ENCODE data around the gene EFEMP1.
"Not testable (repeated sequence)": the region's sequence is repeated elsewhere in the genome, so short reads cannot be mapped to it uniquely, and the experiment has no call there.

EFEMP1 gene

DNA sequence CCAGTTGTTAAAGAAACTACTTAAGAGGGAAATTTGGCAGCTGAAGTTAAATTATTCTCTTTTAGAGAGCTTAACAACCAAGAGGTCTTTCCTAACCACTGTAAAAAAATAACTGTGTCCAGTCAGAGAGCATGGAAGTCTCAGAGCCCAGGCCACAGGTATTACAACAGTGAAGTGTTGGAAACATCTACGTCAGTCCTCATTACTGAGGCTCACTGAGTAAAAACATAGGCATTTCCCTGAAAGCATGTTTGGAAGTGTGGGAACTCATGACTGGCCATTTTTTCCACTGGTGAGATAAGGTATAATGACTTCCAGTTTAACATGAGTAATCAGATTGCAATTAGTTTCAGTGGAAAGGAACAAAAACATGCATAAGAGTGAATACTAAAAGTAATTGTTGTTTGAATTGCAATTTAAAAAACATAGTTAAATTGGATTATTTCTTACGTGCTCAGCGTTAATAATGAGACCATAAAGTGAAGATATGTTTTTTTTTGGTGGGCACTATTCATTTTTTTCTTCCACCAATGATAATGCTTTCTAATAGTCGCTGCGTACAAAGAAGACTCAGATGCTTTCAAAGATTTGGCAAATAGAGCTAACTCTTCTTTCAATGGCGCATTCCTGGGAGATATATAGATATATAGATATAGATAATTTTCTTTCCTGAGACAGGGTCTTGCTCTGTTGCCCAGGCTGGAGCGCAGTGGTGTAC is 60.8 kb downstream of the EFEMP1 start:
- no peak for FAIRE-seq

DNA sequence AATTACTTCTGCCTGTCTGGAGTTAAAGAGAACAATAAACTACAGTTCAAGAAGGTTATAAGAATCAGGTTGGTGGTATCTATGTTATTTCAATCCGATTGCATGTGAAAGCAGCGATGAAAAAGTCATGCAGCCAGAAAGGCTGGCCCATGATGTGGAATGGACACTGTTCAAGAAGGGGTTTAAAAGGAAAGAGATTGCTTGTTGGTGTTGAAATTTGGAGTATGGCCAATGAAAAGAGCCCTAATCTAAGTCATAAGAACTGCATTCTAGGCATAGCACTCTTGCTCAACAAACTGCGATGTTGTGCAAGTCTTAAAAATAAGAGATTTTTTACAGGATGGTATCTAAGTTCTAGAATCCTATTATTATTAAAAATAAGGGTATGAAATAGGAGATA is 61.3 kb downstream of the EFEMP1 start:
- no peak for FAIRE-seq

- FAIRE-seq: no peak
These were observed 61.8 kb downstream of the EFEMP1 start for GRCh38 chr2:55861733-55862132.

GRCh38 chr2:55860832-55861231 is 62.8 kb downstream of the EFEMP1 start:
- no peak for FAIRE-seq

DNA sequence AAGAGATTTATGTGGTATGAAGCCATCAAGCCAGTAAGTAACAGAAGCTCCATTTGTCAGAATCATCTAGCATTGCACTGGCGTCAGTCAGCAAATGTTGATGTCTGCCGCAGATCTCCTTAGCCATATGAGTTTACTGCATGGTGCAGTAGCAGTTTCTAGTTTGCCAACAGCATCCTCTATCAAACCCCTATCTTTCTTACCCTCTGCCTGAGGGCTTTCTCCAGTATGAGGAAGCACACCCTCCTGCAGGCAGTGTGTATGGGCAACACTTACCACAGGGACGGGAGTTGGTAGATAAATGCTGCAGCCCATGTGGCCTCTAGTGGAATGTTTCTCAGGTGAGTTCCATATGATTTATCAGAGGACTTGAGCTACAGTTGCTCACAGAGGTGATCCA is 63.7 kb downstream of the EFEMP1 start:
- no peak for FAIRE-seq

GRCh38 chr2:55857766-55858165 is 65.8 kb downstream of the EFEMP1 start:
- FAIRE-seq: no peak

DNA sequence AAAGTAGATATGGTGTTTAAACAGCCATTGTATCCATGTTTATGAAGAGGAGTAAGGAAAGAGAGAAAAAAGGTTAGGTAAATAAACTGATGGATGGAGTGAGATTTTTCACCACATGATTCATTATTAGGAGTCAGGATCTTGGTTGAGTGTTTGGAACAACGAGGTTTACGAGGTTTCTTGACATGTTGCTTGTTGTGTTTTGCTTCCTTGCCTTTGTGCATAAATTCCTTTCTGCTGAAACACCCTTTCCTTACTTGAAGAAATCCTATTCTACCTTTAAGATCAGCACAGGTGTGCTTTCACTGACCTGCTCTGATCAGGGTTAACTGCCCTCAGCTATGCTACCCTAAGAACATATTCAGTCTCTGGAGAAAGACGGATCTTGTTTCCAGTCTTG is 66.6 kb downstream of the EFEMP1 start:
- no peak for FAIRE-seq

DNA sequence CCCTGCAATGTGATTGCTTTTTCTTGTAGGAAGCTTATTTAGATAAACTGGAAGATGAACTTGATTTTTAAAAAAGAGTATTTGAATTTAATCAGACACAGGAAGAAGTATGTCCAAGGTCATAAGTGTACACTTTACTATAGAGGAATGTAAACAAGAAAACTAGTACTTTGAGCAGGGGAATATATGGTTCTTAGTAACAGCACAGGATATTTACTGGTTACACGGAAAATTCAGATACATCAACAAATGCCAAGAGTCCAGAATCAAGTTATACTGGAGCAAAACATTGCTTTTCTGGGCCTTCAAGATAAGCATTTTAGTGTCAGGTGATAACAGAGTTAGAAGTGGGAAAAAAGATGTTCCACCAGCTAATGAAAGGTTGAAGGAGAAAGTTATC is 75.5 kb downstream of the EFEMP1 start:
- no peak for FAIRE-seq

DNA sequence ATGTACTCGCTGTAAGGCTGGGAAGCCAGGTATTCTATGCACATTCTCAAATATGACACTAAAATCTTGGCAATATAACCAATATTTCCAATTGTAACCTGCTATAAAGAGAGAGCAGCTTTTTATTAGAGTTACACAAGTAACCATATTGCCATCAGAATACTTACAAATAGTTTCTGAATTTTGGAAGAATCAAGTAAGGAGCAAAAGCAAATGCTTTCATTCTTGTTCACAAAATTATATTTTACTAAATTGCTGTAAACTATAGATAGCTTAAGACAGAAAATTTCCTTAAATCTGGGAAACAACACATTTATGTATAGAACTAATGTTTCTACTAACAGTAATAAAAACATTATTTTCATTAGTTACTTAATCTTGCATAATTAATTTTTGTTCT is 77.2 kb downstream of the EFEMP1 start:
- no peak for FAIRE-seq

GRCh38 chr2:55844986-55845385 is 78.6 kb downstream of the EFEMP1 start:
- FAIRE-seq: no peak

- FAIRE-seq: no peak
These were observed 79.6 kb downstream of the EFEMP1 start for GRCh38 chr2:55843994-55844345.

DNA sequence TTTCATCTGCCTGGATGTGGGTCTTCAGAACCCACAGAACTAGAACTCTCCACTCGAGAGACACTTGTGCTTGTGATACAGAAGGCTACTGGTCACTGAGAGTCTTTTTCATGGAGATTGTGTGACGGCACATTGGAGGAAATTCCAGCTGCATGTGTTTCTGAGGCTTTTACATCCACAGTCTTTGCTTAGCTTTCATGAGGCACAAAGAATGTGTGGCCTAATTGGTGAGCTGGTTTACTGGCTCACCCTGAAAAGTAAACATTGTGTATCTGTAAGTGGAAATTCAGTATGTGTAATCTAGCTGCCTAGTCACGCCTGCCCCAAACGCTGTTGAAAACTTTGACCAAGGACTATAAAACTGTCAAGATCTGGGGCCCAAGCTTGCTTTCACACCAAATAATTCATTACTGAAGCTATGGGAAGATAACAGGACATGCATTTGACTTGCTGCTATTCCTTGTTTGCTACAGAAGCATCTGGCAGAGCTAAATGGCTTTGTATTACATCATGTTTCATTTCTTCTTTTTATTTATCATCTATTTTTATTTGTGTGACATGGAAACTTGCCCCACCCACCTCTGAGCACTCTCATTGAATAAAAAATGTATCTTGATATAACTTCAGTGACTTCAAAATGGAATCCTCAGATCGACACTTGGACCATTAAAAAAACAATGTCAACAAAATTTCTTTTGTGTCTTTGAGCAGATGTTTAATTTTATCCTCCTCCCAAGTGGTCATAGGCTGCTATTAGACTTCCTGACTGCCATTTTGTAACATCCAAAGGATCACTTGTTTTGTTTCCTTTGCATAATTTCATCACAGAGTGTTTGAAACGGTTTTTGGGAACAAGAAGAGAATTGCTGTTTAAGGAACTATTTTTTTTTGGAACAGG is 80.2 kb downstream of the EFEMP1 start:
- no peak for FAIRE-seq

DNA sequence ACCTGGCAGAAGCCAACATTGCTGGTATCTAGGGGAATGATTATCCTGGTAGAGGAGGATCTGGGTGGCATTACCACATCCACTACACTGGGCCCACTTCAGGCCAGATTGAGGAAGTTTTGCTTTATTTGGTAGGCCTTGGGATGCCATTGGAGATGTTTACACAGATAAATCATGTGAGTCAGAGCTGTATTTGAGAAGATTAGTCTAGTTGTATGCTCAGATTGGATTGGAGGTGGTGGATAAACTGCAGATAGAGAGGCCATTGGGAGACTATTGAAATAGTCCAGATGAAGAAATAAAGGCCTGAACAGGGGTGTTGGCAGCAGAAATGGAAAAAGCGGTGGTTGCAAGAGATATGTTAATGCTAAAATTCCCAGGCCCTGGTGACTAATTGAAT is 81.5 kb downstream of the EFEMP1 start:
- FAIRE-seq: no peak

DNA sequence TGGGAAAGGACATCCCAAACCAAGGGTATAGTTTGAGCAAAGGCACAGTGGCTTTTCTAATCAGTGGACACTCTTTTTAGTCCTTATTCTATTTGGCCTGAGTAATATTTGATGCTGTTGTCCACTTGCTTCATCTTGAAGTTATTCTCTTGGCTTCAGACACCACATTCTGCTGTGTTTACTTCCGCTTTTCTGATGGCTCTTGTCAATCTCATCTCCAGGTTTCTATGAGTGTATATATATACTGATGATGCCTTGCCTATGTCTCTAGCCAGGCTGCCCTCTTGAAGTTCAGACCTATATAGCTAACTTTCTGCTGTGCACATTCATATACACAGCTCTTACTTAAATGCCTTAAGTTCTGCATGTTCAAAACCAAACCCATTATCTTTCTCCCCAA is 83.1 kb downstream of the EFEMP1 start:
- FAIRE-seq: no peak

- no peak for FAIRE-seq
These were observed 84.3 kb downstream of the EFEMP1 start for GRCh38 chr2:55839182-55839819.

GRCh38 chr2:55838653-55839052 is 84.9 kb downstream of the EFEMP1 start:
- no peak for FAIRE-seq

DNA sequence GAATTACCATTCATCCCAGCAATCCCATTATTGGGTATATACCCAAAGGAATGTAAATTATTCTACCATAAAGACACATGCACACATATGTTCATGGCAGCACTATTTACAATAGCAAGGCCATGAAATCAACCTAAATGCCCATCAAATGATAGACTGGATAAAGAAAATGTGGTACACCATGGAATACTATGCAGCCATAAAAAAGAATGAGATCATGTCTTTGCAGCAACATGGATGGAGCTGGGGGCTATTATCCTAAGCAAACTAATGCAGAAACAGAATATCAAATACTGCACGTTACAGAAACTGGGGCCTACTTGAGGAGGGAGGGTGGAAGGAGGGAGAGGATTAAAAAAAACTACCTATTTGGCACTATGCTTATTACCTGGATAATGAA is 85.5 kb downstream of the EFEMP1 start:
- not testable (repeated sequence) for FAIRE-seq

- FAIRE-seq: no peak
These were observed 86.5 kb downstream of the EFEMP1 start for GRCh38 chr2:55837073-55837472.

GRCh38 chr2:55831671-55832410 is 91.7 kb downstream of the EFEMP1 start:
- FAIRE-seq: not testable (repeated sequence)

DNA sequence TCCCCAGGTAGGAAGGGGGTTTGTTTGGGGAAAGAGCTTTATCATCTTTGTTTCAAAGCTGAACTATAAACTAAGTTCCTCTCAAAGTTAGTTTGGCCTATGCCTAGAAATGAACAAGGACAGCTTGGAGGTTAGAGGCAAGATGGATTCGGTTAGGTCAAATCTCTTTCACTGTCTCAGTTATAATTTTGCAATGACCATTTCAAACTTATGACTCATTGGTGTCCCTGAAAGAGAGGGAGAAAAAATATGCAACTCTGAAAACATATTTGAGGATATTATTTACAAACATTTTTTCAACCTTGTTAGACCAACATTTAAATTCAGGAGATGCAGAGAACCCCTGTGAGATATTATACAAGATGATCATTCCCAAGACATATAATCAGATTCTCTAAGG is 95.7 kb downstream of the EFEMP1 start:
- FAIRE-seq: no peak

- not testable (repeated sequence) for FAIRE-seq
These were observed 96.2 kb downstream of the EFEMP1 start for GRCh38 chr2:55827428-55827827.

- FAIRE-seq: no peak
These were observed 97.3 kb downstream of the EFEMP1 start for GRCh38 chr2:55826246-55826645.

DNA sequence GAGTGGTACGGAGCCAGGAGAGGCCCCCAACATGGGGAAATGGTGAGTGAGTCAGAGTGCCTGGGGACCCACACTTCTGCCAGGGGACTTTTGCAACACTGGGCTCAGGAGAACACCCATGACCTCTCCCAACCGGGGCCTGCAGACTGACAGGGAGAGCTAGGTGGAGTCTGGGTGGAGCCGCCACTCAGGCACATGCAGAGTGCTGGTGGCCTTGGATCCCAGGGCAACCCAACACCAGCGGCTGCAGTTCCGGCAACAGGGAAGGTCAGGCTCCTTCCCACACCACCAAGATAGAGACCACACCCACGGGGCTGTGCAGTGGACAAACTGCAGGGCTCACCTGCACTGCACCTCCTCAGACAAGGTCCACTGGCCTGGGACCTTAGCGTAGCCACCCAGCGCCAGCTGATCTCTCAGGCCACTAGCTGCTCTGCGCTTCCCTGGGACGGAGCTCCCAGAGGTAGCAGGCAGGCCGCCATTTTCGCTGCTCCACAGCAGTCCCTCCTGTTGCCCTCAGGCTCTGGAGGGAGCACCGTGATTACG is 99.0 kb downstream of the EFEMP1 start:
- FAIRE-seq: no peak
